Upper lobe of right lung (tissue), 1 donor: ENCODE data around the gene ZNF777. TPM values are rescaled to one million over a fixed set of nuclear protein-coding genes. Genes with fewer than 3 reads are reported as not detected.

Source experiments
- ATAC-seq: fragments of 200-7000 bp; cut with Tn5 transposase; one replicate; pipeline ENCODE4 v1.9.1; 2020; ENCODE audit warnings: mild to moderate bottlenecking, moderate library complexity
- DNase-seq: peaks from one replicate; pipeline ENCODE4 v3.0.0-alpha.2; 2020
- H3K27ac ChIP-seq: fragments of 200-600 bp; one replicate; pipeline ENCODE4 v1.8.0; 2022
- H3K27me3 ChIP-seq: fragments of 200-600 bp; one replicate; pipeline ENCODE4 v1.8.0; 2022; ENCODE audit warnings: mild to moderate bottlenecking
- H3K36me3 ChIP-seq: fragments of 200-600 bp; one replicate; pipeline ENCODE4 v1.8.0; 2022
- H3K4me1 ChIP-seq: fragments of 200-600 bp; one replicate; pipeline ENCODE4 v1.8.0; 2022
- H3K4me3 ChIP-seq: fragments of 200-600 bp; one replicate; pipeline ENCODE4 v1.8.0; 2022; ENCODE audit warnings: mild to moderate bottlenecking
- H3K9me3 ChIP-seq: fragments of 200-600 bp; one replicate; pipeline ENCODE4 v1.8.0; 2022
- CTCF ChIP-seq: fragments of 200-600 bp; IDR thresholded peaks from one replicate; pipeline ENCODE4 v1.8.0; 2022; ENCODE audit warnings: antibody characterized with exemption
- intact Hi-C: fragments of 100-400 bp; cut with DNase I; formaldehyde crosslinking; loops from one replicate; pipeline ENCODE4 v1.11.0; 2022
- total RNA-seq: library from RNA; stranded (reverse); fragmentation: NEBNext Ultra II Directional; extraction: Animal tissue kit (Norgen Biotek cat#: 25700); gene quantifications from one replicate; pipeline ENCODE4 v1.2.1, GENCODE V29; 2021
- donor health status: DM: no; HTN: yes; CAD: no; lungs with severe emphysema.

The ZNF777 gene
- total RNA-seq, 1 donor from 2014 or later, result 11.3 TPM

GRCh38 chr7:149456506-149457421, 4.1 kb downstream of the ZNF777 start:
- TF ChIP-seq CTCF, result no peak
- Histone ChIP-seq H3K4me3 (no peak overlapping the region), H3K4me1 (peaks cover 19% of the 10 kb centered on the region), H3K27me3 (no peaks in the 10 kb centered on the region), H3K36me3 (peaks cover 39% of the 10 kb centered on the region), H3K27ac (no peak overlapping the region), H3K9me3 (no peaks in the 10 kb centered on the region)
- intact Hi-C loops, result no loop called here
- ATAC-seq (no peak), DNase-seq (no peak)

GRCh38 chr7:149455175-149455950, 5.5 kb downstream of the ZNF777 start:
- H3K9me3 ChIP-seq, result no peaks in the 10 kb centered on the region
- no peaks in the 10 kb centered on the region for H3K27me3 ChIP-seq
- DNase-seq (no peak), ATAC-seq (no peak)
- intact Hi-C loops, result no loop called here
- peaks cover 13% of the 10 kb centered on the region for H3K4me1 ChIP-seq
- no peak overlapping the region for H3K27ac ChIP-seq
- TF ChIP-seq CTCF, result no peak
- H3K4me3 ChIP-seq, result no peak overlapping the region
- peaks cover 47% of the 10 kb centered on the region for H3K36me3 ChIP-seq

GRCh38 chr7:149454750-149455149, 6.1 kb downstream of the ZNF777 start:
- Histone ChIP-seq H3K4me3 (no peak overlapping the region), H3K27me3 (no peaks in the 10 kb centered on the region), H3K4me1 (peaks cover 13% of the 10 kb centered on the region), H3K27ac (no peak overlapping the region), H3K36me3 (peaks cover 53% of the 10 kb centered on the region), H3K9me3 (no peaks in the 10 kb centered on the region)
- no peak for ATAC-seq
- no peak for DNase-seq
- intact Hi-C loops, result no loop called here
- TF ChIP-seq CTCF, result no peak

GRCh38 chr7:149454006-149454405, 6.9 kb downstream of the ZNF777 start:
- no peak overlapping the region for H3K4me3 ChIP-seq
- no peak for ATAC-seq
- no peak overlapping the region for H3K27ac ChIP-seq
- no peak for TF ChIP-seq CTCF
- peaks cover 8% of the 10 kb centered on the region for H3K4me1 ChIP-seq
- intact Hi-C loops, result no loop called here
- H3K36me3 ChIP-seq, result peaks cover 61% of the 10 kb centered on the region
- H3K27me3 ChIP-seq, result no peaks in the 10 kb centered on the region
- H3K9me3 ChIP-seq, result no peaks in the 10 kb centered on the region
- peak; percentile 34 for DNase-seq

GRCh38 chr7:149450821-149451220, 10.0 kb downstream of the ZNF777 start:
- no peaks in the 10 kb centered on the region for H3K4me1 ChIP-seq
- intact Hi-C loops, result no loop called here
- DNase-seq (no peak), ATAC-seq (no peak)
- H3K36me3 ChIP-seq, result peaks cover 85% of the 10 kb centered on the region
- H3K9me3 ChIP-seq, result no peaks in the 10 kb centered on the region
- no peak for TF ChIP-seq CTCF
- H3K27ac ChIP-seq, result no peak overlapping the region
- H3K27me3 ChIP-seq, result no peaks in the 10 kb centered on the region
- no peak overlapping the region for H3K4me3 ChIP-seq
